BLaER1 (cell line): ENCODE data around the gene MED13L.

Experiments used
- H3K27ac ChIP-seq: shearing (Covaris generic); formaldehyde crosslinking; 2 replicates; pipeline ENCODE4 v1.8.1; 2022
- H3K27me3 ChIP-seq: shearing (Covaris generic); formaldehyde crosslinking; 2 replicates; pipeline ENCODE4 v1.8.1; 2022
- H3K36me3 ChIP-seq: shearing (Covaris generic); formaldehyde crosslinking; 2 replicates; pipeline ENCODE4 v1.8.1; 2022
- H3K4me1 ChIP-seq: shearing (Covaris generic); formaldehyde crosslinking; 2 replicates; pipeline ENCODE4 v1.8.1; 2022
- H3K4me2 ChIP-seq: shearing (Covaris generic); formaldehyde crosslinking; 2 replicates; pipeline ENCODE4 v1.8.1; 2022
- H3K4me3 ChIP-seq: shearing (Covaris generic); formaldehyde crosslinking; 2 replicates; pipeline ENCODE4 v1.8.1; 2022
- H3K9ac ChIP-seq: shearing (Covaris generic); formaldehyde crosslinking; 2 replicates; pipeline ENCODE4 v1.8.1; 2022
- H3K9me3 ChIP-seq: shearing (Covaris generic); formaldehyde crosslinking; 2 replicates; pipeline ENCODE4 v1.8.1; 2022
- H4K20me1 ChIP-seq: shearing (Covaris generic); formaldehyde crosslinking; 2 replicates; pipeline ENCODE4 v1.8.1; 2022
- Cebpa-rat ChIP-seq: shearing (Covaris generic); IDR thresholded peaks from 2 replicates; pipeline ENCODE4 v1.8.1; 2022

Gene MED13L

GRCh38 chr12:116131176-116131575, 146.3 kb downstream of the MED13L start:
- H3K4me1 ChIP-seq = peaks cover 19% of the 10 kb centered on the region

GRCh38 chr12:116130431-116130830, 147.1 kb downstream of the MED13L start:
- no peak for TF ChIP-seq Cebpa-rat
- Histone ChIP-seq H3K36me3 (no peaks in the 10 kb centered on the region), H3K4me2 (no peak overlapping the region), H3K27me3 (no peaks in the 10 kb centered on the region), H4K20me1 (peaks cover 100% of the 10 kb centered on the region), H3K9ac (no peak overlapping the region), H3K4me3 (no peak overlapping the region), H3K27ac (no peak overlapping the region), H3K4me1 (peaks cover 25% of the 10 kb centered on the region), H3K9me3 (no peaks in the 10 kb centered on the region)

More at GRCh38 chr12:116131176-116131575, 146.3 kb downstream of the MED13L start:
- Histone ChIP-seq H3K36me3 (no peaks in the 10 kb centered on the region), H4K20me1 (peaks cover 100% of the 10 kb centered on the region), H3K9me3 (no peaks in the 10 kb centered on the region), H3K27ac (no peak overlapping the region), H3K4me3 (no peak overlapping the region), H3K27me3 (no peaks in the 10 kb centered on the region), H3K4me2 (no peak overlapping the region), H3K9ac (no peak overlapping the region)
- no peak for TF ChIP-seq Cebpa-rat

GRCh38 chr12:116128779-116129178, 148.7 kb downstream of the MED13L start:
- H3K4me1 ChIP-seq = peaks cover 41% of the 10 kb centered on the region

GRCh38 chr12:116127859-116128258, 149.6 kb downstream of the MED13L start:
- Histone ChIP-seq H3K4me2 (no peak overlapping the region; the same call in 1 of the 2 replicates), H4K20me1 (peaks cover 100% of the 10 kb centered on the region), H3K9me3 (no peaks in the 10 kb centered on the region), H3K36me3 (no peaks in the 10 kb centered on the region), H3K27me3 (no peaks in the 10 kb centered on the region), H3K9ac (no peak overlapping the region), H3K4me1 (peaks cover 42% of the 10 kb centered on the region), H3K4me3 (no peak overlapping the region), H3K27ac (no peak overlapping the region)
- no peak for TF ChIP-seq Cebpa-rat

More at GRCh38 chr12:116128779-116129178, 148.7 kb downstream of the MED13L start:
- Histone ChIP-seq H3K9me3 (no peaks in the 10 kb centered on the region), H3K27me3 (no peaks in the 10 kb centered on the region), H3K4me2 (no peak overlapping the region), H3K27ac (no peak overlapping the region), H4K20me1 (peaks cover 100% of the 10 kb centered on the region), H3K4me3 (no peak overlapping the region), H3K9ac (no peak overlapping the region), H3K36me3 (no peaks in the 10 kb centered on the region)
- TF ChIP-seq Cebpa-rat = no peak

- peaks cover 100% of the 10 kb centered on the region for H4K20me1 ChIP-seq
- peaks cover 51% of the 10 kb centered on the region for H3K4me1 ChIP-seq
Observed at GRCh38 chr12:116126610-116127009, 150.9 kb downstream of the MED13L start.

GRCh38 chr12:116125956-116126566, 151.4 kb downstream of the MED13L start:
- Histone ChIP-seq H3K4me2 (no peak overlapping the region), H3K9ac (no peak overlapping the region), H4K20me1 (peaks cover 100% of the 10 kb centered on the region), H3K4me3 (no peak overlapping the region), H3K9me3 (no peaks in the 10 kb centered on the region), H3K4me1 (peaks cover 53% of the 10 kb centered on the region), H3K36me3 (no peaks in the 10 kb centered on the region), H3K27ac (no peak overlapping the region), H3K27me3 (no peaks in the 10 kb centered on the region)
- no peak for TF ChIP-seq Cebpa-rat

More at GRCh38 chr12:116126610-116127009, 150.9 kb downstream of the MED13L start:
- no peak for TF ChIP-seq Cebpa-rat
- Histone ChIP-seq H3K4me3 (no peak overlapping the region), H3K9ac (no peak overlapping the region), H3K9me3 (no peaks in the 10 kb centered on the region), H3K4me2 (no peak overlapping the region), H3K27ac (no peak overlapping the region), H3K27me3 (no peaks in the 10 kb centered on the region), H3K36me3 (no peaks in the 10 kb centered on the region)

GRCh38 chr12:116125084-116125483, 152.4 kb downstream of the MED13L start:
- Histone ChIP-seq H3K4me2 (peak overlapping the region; percentile 8; the same call in 1 of the 2 replicates), H3K4me1 (peaks cover 54% of the 10 kb centered on the region), H3K27ac (no peak overlapping the region), H3K9ac (no peak overlapping the region), H4K20me1 (peaks cover 100% of the 10 kb centered on the region), H3K4me3 (no peak overlapping the region), H3K27me3 (no peaks in the 10 kb centered on the region), H3K36me3 (no peaks in the 10 kb centered on the region), H3K9me3 (no peaks in the 10 kb centered on the region)
- no peak for TF ChIP-seq Cebpa-rat

GRCh38 chr12:116123451-116124258, 153.8 kb downstream of the MED13L start:
- H4K20me1 ChIP-seq = peaks cover 100% of the 10 kb centered on the region
- H3K4me2 ChIP-seq = peak overlapping the region; percentile 57
- no peak overlapping the region for H3K4me3 ChIP-seq
- H3K36me3 ChIP-seq = no peaks in the 10 kb centered on the region
- 0 out of 2 replicates have a peak overlapping the region, but pooled peaks have one; percentile 28 for H3K27ac ChIP-seq
- H3K4me1 ChIP-seq = peaks cover 54% of the 10 kb centered on the region
- H3K9me3 ChIP-seq = no peaks in the 10 kb centered on the region
- TF ChIP-seq Cebpa-rat = no peak
- no peaks in the 10 kb centered on the region for H3K27me3 ChIP-seq
- H3K9ac ChIP-seq = no peak overlapping the region

- H3K4me3 ChIP-seq = no peak overlapping the region
Observed at GRCh38 chr12:116122628-116123027, 154.9 kb downstream of the MED13L start.

GRCh38 chr12:116121453-116121871, 156.0 kb downstream of the MED13L start:
- Histone ChIP-seq H3K9me3 (no peaks in the 10 kb centered on the region), H3K4me1 (peaks cover 53% of the 10 kb centered on the region), H4K20me1 (peaks cover 99% of the 10 kb centered on the region), H3K27me3 (no peaks in the 10 kb centered on the region), H3K27ac (no peak overlapping the region), H3K4me3 (no peak overlapping the region), H3K36me3 (no peaks in the 10 kb centered on the region), H3K4me2 (peak overlapping the region; percentile 35), H3K9ac (no peak overlapping the region)
- TF ChIP-seq Cebpa-rat = no peak

More at GRCh38 chr12:116122628-116123027, 154.9 kb downstream of the MED13L start:
- Histone ChIP-seq H4K20me1 (peaks cover 99% of the 10 kb centered on the region), H3K36me3 (no peaks in the 10 kb centered on the region), H3K27ac (no peak overlapping the region), H3K4me2 (no peak overlapping the region), H3K4me1 (peaks cover 54% of the 10 kb centered on the region), H3K27me3 (no peaks in the 10 kb centered on the region), H3K9me3 (no peaks in the 10 kb centered on the region), H3K9ac (no peak overlapping the region)
- no peak for TF ChIP-seq Cebpa-rat
